NCI-H2107 treated with DMSO at 0.1 percent for 48 hours (cell line): Measurements from ENCODE around the gene PLA2R1.

Experiments used
- DNase-seq: peaks from one replicate; lab custom pipeline; 2025; ENCODE audit not compliant: unreplicated experiment; lab: John Stamatoyannopoulos, UW

The PLA2R1 gene

GRCh38 chr2:160033732-160034392, 28.6 kb downstream of the PLA2R1 start:
- DNase-seq = no peak

- DNase-seq = no peak
These were observed 33.2 kb downstream of the PLA2R1 start for GRCh38 chr2:160029270-160029628.

- no peak for DNase-seq
These were observed 33.8 kb downstream of the PLA2R1 start for GRCh38 chr2:160028431-160029269.

- no peak for DNase-seq
These were observed 40.3 kb downstream of the PLA2R1 start for GRCh38 chr2:160022162-160022561.

- DNase-seq = no peak
These were observed 42.9 kb downstream of the PLA2R1 start for GRCh38 chr2:160019374-160020090.

- no peak for DNase-seq
These were observed 46.7 kb downstream of the PLA2R1 start for GRCh38 chr2:160015746-160016145.

- DNase-seq = no peak
These were observed 48.2 kb downstream of the PLA2R1 start for GRCh38 chr2:160014227-160014626.

GRCh38 chr2:160010361-160011145, 51.9 kb downstream of the PLA2R1 start:
- DNase-seq = no peak

GRCh38 chr2:160007111-160007510, 55.3 kb downstream of the PLA2R1 start:
- DNase-seq = no peak

GRCh38 chr2:160006475-160006874, 55.9 kb downstream of the PLA2R1 start:
- DNase-seq = no peak

- no peak for DNase-seq
These were observed 56.5 kb downstream of the PLA2R1 start for GRCh38 chr2:160005908-160006307.

- DNase-seq = no peak
These were observed 56.9 kb downstream of the PLA2R1 start for GRCh38 chr2:160005476-160005875.

- DNase-seq = no peak
These were observed 63.5 kb downstream of the PLA2R1 start for GRCh38 chr2:159998961-159999360.

- DNase-seq = no peak
These were observed 64.2 kb downstream of the PLA2R1 start for GRCh38 chr2:159998243-159998642.

GRCh38 chr2:159996792-159997546, 65.4 kb downstream of the PLA2R1 start:
- no peak for DNase-seq

GRCh38 chr2:159995038-159995437, 67.4 kb downstream of the PLA2R1 start:
- no peak for DNase-seq

- DNase-seq = no peak
These were observed 73.2 kb downstream of the PLA2R1 start for GRCh38 chr2:159989249-159989648.

- no peak for DNase-seq
These were observed 73.9 kb downstream of the PLA2R1 start for GRCh38 chr2:159988412-159988970.

- no peak for DNase-seq
These were observed 75.2 kb downstream of the PLA2R1 start for GRCh38 chr2:159987181-159987580.

- DNase-seq = no peak
These were observed 76.8 kb downstream of the PLA2R1 start for GRCh38 chr2:159985656-159986055.
